Measurements from ENCODE around the gene ZBP1. TPM values are rescaled to one million over a fixed set of nuclear protein-coding genes. Genes with fewer than 3 reads are reported as not detected.

Gene ZBP1
- total RNA-seq, 1 donor from 2014 or later = not detected

- H3K9me3 Mint-ChIP-seq (ENCODE audit: low read depth) = no peaks in the 10 kb centered on the region
- H3K27ac Mint-ChIP-seq (ENCODE audit: unreplicated experiment) = no peak overlapping the region
- no peak overlapping the region for H3K4me3 Mint-ChIP-seq (ENCODE audit: unreplicated experiment)
- no peak for TF ChIP-seq CTCF (IDR thresholded peaks at IDR 0.05)
- H3K27me3 Mint-ChIP-seq (ENCODE audit: low read depth) = peaks cover 41% of the 10 kb centered on the region
- no peaks in the 10 kb centered on the region for H3K36me3 Mint-ChIP-seq (ENCODE audit: low read depth)
- H3K4me1 Mint-ChIP-seq (ENCODE audit: low read depth) = no peaks in the 10 kb centered on the region
- DNase-seq (ENCODE audit: low spot score) = no peak
Observed at GRCh38 chr20:57558614-57559288, 61.5 kb downstream of the ZBP1 start.

DNA sequence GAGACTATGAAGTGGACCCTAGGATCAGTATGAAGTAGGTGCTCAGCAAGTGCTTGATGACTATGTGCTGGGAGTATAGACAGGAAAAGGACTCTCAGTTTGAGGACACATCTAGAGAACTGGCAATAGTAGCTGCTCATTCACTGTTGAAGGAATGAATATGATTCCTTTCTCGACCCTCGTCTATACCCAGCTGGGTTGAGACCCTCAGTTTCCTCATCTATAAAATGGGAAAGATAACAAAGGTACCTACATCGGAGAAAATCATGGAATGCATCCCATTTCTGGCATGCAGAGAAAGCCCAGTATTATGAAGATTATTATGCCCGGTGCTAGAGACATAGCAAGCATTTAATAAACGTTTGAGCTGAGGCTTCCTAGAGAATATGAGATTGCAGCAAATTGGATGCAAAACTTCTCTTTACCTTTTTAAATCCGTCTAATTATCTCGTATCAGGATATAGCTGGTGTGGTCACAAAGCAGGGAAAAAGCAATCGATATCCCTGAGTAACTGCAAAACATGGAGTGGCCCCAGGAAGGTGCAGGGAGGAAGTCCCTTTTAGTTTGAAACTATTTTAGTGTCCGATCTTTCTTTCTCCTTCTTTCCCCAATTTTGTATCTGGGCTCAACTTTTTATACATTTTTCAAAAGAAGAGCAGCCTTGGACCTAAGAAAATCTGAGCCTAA lies 62.2 kb downstream of the ZBP1 start:
- H3K4me1 Mint-ChIP-seq (ENCODE audit: low read depth) = no peaks in the 10 kb centered on the region
- DNase-seq (ENCODE audit: low spot score) = no peak
- TF ChIP-seq CTCF (IDR thresholded peaks at IDR 0.05) = no peak
- no peak overlapping the region for H3K4me3 Mint-ChIP-seq (ENCODE audit: unreplicated experiment)
- no peaks in the 10 kb centered on the region for H3K36me3 Mint-ChIP-seq (ENCODE audit: low read depth)
- H3K27me3 Mint-ChIP-seq (ENCODE audit: low read depth) = peaks cover 41% of the 10 kb centered on the region
- H3K27ac Mint-ChIP-seq (ENCODE audit: unreplicated experiment) = no peak overlapping the region
- H3K9me3 Mint-ChIP-seq (ENCODE audit: low read depth) = no peaks in the 10 kb centered on the region

- Mint-ChIP-seq H3K27me3 (ENCODE audit: low read depth) (peaks cover 41% of the 10 kb centered on the region), H3K4me3 (ENCODE audit: unreplicated experiment) (no peak overlapping the region), H3K4me1 (ENCODE audit: low read depth) (no peaks in the 10 kb centered on the region), H3K9me3 (ENCODE audit: low read depth) (no peaks in the 10 kb centered on the region), H3K36me3 (ENCODE audit: low read depth) (no peaks in the 10 kb centered on the region), H3K27ac (ENCODE audit: unreplicated experiment) (no peak overlapping the region)
- TF ChIP-seq CTCF (IDR thresholded peaks at IDR 0.05) = no peak
- no peak for DNase-seq (ENCODE audit: low spot score)
Observed at GRCh38 chr20:57556980-57557274, 63.3 kb downstream of the ZBP1 start.

DNA sequence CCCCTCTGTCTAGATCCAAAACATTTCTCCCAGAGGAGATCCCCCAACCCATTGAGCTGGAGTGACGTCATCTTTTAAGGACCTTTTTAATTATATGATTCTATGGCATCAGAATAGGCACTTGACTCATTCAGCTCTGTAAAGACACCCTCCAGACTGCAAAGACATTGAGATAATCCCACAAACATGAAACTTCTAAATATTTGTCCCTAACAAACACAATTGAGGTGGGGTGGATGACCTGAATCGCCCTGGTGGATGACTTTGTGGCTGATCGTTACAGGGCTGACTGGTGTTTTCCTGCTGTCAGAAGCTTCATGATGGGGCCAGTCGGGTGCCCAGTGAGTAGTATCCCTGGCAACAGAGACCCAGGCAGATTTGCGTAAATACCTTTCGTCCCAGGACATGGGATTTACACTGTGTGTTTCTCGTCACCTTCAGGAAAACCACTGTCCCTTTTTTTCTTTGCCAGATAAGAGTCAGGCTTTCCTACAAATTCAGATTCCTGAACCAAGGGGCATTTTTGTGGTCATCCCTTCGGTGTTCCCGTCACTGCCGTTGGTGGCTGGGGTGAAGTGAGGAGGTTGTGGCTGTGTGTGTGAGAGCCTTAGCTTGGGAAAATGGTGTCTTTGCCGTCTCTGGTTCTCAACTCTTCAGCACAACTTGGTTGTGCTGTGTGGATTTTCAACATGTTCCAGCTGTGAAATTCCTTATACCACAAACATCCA lies 64.6 kb downstream of the ZBP1 start:
- Mint-ChIP-seq H3K9me3 (ENCODE audit: low read depth) (no peaks in the 10 kb centered on the region), H3K4me3 (ENCODE audit: unreplicated experiment) (no peak overlapping the region), H3K27ac (ENCODE audit: unreplicated experiment) (no peak overlapping the region), H3K4me1 (ENCODE audit: low read depth) (no peaks in the 10 kb centered on the region), H3K36me3 (ENCODE audit: low read depth) (no peaks in the 10 kb centered on the region), H3K27me3 (ENCODE audit: low read depth) (peaks cover 41% of the 10 kb centered on the region)
- no peak for DNase-seq (ENCODE audit: low spot score)
- no peak for TF ChIP-seq CTCF (IDR thresholded peaks at IDR 0.05)

Other genes starting within 250 kb of the ZBP1 start
- 10.8 to 12.0 TPM (median 11.2 TPM) in 3 replicates for gene RBM38, start 229.0 kb downstream of the ZBP1 start, total RNA-seq
- not detected in 3 replicates for gene CTCFL, start 95.3 kb downstream of the ZBP1 start, total RNA-seq
- not detected in 3 replicates for gene PCK1, start 59.3 kb downstream of the ZBP1 start, total RNA-seq
- 151 to 298 TPM (median 163 TPM) in 3 replicates for gene PMEPA1, start 89.6 kb upstream of the ZBP1 start, total RNA-seq